Measurements from ENCODE around the gene PDIA5. TPM values are rescaled to one million over a fixed set of nuclear protein-coding genes. Genes with fewer than 3 reads are reported as not detected.

Gene PDIA5
- total RNA-seq, 2 experiments from 2014 or later, result 2.2 to 3.0 TPM

DNA sequence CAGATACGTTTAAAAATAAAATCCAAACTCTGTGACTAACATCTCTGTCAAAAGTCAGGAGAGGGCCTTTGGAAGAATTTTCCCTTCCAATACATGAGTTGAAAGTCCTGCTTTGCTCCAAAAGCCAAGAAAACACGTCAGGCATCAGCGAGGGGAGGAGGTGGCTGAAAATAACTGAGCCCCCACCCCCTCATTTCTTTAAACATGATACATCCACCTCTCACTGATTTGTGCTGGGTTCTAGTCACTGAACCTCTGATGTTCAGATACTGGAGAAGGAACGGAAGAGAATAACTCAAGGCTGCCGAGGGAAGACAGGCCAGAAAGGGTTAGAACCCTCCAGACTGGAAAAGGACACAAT is 29.8 kb upstream of the PDIA5 start:
- H3K4me3 ChIP-seq (ENCODE audit: low read length), result no peak overlapping the region
- H3K27ac ChIP-seq (ENCODE audit: low read depth in 1 of 2, low read length in 2 of 2), result no peak overlapping the region
- DNase-seq, result no peak
- CTCF ChIA-PET, result no interaction called here
- Mint-ChIP-seq H3K27me3 (peaks cover 65% of the 10 kb centered on the region), H3K4me1 (ENCODE audit: low read depth) (no peaks in the 10 kb centered on the region), H3K36me3 (ENCODE audit: low read depth) (no peaks in the 10 kb centered on the region), H3K9me3 (no peaks in the 10 kb centered on the region), H3K4me3 (no peak overlapping the region), H3K27ac (no peak overlapping the region)
- intact Hi-C loops (cut with DNase I, micrococcal nuclease), result loop anchor here in 1 of 2 experiments (10.0 kb wide), 1 partner anchor 218 kb away; no protein-coding TSS in a partner anchor
- POLR2A ChIA-PET, result no interaction called here
- H3K9me3 ChIP-seq (ENCODE audit: control insufficient read depth in 1 of 2, insufficient read depth in 1 of 2, low read length in 2 of 2), result no peaks in the 10 kb centered on the region
- H3K27me3 ChIP-seq (ENCODE audit: control insufficient read depth in 1 of 2, insufficient read depth in 2 of 2, low read length in 2 of 2), result peaks cover 10 to 24% of the 10 kb centered on the region in 2 experiments
- no peaks in the 10 kb centered on the region for H3K36me3 ChIP-seq (ENCODE audit: insufficient read depth, low read length)
- no peaks in the 10 kb centered on the region for H3K4me1 ChIP-seq (ENCODE audit: insufficient read depth, low read length)
- no peak for ATAC-seq (ENCODE audit: poor library complexity)
- TF ChIP-seq, protein P1, sequence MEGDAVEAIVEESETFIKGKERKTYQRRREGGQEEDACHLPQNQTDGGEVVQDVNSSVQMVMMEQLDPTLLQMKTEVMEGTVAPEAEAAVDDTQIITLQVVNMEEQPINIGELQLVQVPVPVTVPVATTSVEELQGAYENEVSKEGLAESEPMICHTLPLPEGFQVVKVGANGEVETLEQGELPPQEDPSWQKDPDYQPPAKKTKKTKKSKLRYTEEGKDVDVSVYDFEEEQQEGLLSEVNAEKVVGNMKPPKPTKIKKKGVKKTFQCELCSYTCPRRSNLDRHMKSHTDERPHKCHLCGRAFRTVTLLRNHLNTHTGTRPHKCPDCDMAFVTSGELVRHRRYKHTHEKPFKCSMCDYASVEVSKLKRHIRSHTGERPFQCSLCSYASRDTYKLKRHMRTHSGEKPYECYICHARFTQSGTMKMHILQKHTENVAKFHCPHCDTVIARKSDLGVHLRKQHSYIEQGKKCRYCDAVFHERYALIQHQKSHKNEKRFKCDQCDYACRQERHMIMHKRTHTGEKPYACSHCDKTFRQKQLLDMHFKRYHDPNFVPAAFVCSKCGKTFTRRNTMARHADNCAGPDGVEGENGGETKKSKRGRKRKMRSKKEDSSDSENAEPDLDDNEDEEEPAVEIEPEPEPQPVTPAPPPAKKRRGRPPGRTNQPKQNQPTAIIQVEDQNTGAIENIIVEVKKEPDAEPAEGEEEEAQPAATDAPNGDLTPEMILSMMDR (IDR thresholded peaks at IDR 0.05), result no peak

DNA sequence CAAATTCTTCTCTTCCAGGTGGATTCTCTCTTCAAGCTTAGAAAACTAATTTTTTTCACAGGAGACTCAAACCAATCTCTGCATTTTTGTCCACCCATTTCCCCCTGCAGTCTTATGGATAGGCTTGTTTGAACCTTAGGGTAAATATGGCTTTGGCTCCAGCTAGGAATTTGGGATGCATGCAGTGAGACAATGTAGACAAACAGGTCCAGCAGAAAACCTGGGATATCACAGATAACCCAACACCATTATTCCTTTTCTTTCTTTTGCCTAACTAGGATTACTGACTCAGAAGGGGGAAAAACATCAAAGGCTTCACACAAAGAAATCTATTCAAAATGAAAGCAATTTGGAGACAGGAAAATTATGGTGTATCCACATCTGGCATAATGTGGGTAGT is 28.1 kb upstream of the PDIA5 start:
- H3K4me1 Mint-ChIP-seq (ENCODE audit: low read depth), result no peaks in the 10 kb centered on the region
- ATAC-seq (ENCODE audit: poor library complexity) (no peak), DNase-seq (no peak)
- no peaks in the 10 kb centered on the region for H3K9me3 Mint-ChIP-seq
- TF ChIP-seq, protein P1 (IDR thresholded peaks at IDR 0.05), result no peak
- CTCF ChIA-PET, result no interaction called here
- H3K27me3 ChIP-seq (ENCODE audit: control insufficient read depth in 1 of 2, insufficient read depth in 2 of 2, low read length in 2 of 2), result peaks cover 5 to 15% of the 10 kb centered on the region in 2 experiments
- H3K36me3 Mint-ChIP-seq (ENCODE audit: low read depth), result no peaks in the 10 kb centered on the region
- no peaks in the 10 kb centered on the region for H3K4me1 ChIP-seq (ENCODE audit: insufficient read depth, low read length)
- H3K27ac ChIP-seq (ENCODE audit: low read depth in 1 of 2, low read length in 2 of 2), result no peak overlapping the region
- no peak overlapping the region for H3K27ac Mint-ChIP-seq
- peaks cover 60% of the 10 kb centered on the region for H3K27me3 Mint-ChIP-seq
- no peak overlapping the region for H3K4me3 ChIP-seq (ENCODE audit: low read length)
- POLR2A ChIA-PET, result no interaction called here
- intact Hi-C loops (cut with DNase I, micrococcal nuclease), result loop anchor here in 1 of 2 experiments (10.0 kb wide), 1 partner anchor 216 kb away; no protein-coding TSS in a partner anchor
- H3K9me3 ChIP-seq (ENCODE audit: control insufficient read depth in 1 of 2, insufficient read depth in 1 of 2, low read length in 2 of 2), result no peaks in the 10 kb centered on the region
- no peaks in the 10 kb centered on the region for H3K36me3 ChIP-seq (ENCODE audit: insufficient read depth, low read length)
- H3K4me3 Mint-ChIP-seq, result no peak overlapping the region

DNA sequence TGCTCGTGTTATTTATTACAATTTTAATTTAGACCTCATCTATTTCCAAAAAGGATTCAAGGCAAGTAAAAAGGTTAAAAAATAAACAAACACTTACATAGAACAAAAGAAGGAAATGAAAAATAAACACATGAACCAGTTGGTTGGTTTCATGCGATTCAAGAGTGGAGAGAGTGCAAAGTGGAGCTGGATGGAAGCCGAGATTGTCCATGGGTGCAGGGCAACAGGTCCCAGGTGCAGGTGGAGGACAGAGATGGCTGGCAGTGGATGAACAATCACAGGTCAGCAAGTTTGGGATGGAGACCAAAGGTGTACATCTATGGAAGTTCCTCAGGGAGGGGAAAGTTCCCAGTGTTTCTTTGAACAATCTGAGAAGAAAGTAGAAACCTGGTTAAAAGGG is 27.6 kb upstream of the PDIA5 start:
- Mint-ChIP-seq H3K36me3 (ENCODE audit: low read depth) (no peaks in the 10 kb centered on the region), H3K4me1 (ENCODE audit: low read depth) (no peaks in the 10 kb centered on the region), H3K27me3 (peaks cover 60% of the 10 kb centered on the region), H3K4me3 (no peak overlapping the region), H3K9me3 (no peaks in the 10 kb centered on the region), H3K27ac (no peak overlapping the region)
- CTCF ChIA-PET, result no interaction called here
- POLR2A ChIA-PET, result no interaction called here
- Histone ChIP-seq H3K4me3 (ENCODE audit: low read length) (no peak overlapping the region), H3K4me1 (ENCODE audit: insufficient read depth, low read length) (no peaks in the 10 kb centered on the region), H3K9me3 (ENCODE audit: control insufficient read depth in 1 of 2, insufficient read depth in 1 of 2, low read length in 2 of 2) (no peaks in the 10 kb centered on the region), H3K27ac (ENCODE audit: low read depth in 1 of 2, low read length in 2 of 2) (no peak overlapping the region), H3K36me3 (ENCODE audit: insufficient read depth, low read length) (no peaks in the 10 kb centered on the region), H3K27me3 (ENCODE audit: control insufficient read depth in 1 of 2, insufficient read depth in 2 of 2, low read length in 2 of 2) (peaks cover 5 to 11% of the 10 kb centered on the region in 2 experiments)
- ATAC-seq (ENCODE audit: poor library complexity) (no peak), DNase-seq (no peak)
- intact Hi-C loops (cut with DNase I, micrococcal nuclease), result loop anchor here in 1 of 2 experiments (10.0 kb wide), 1 partner anchor 216 kb away; no protein-coding TSS in a partner anchor
- TF ChIP-seq, protein P1 (IDR thresholded peaks at IDR 0.05), result no peak
